ENCODE results near the gene PAOX. TPM values are rescaled to one million over a fixed set of nuclear protein-coding genes. Genes with fewer than 3 reads are reported as not detected.
"Not testable (repeated sequence)": the region's sequence is repeated elsewhere in the genome, so short reads cannot be mapped to it uniquely, and the experiment has no call there.

Gene PAOX
- total RNA-seq, 4 donors from 2014 or later = 15.3 to 26.7 (median 18.4) TPM

- peaks cover 3 to 81% (median 7%) of the 10 kb centered on the region in 3 donors for H3K36me3 ChIP-seq
- H3K9me3 ChIP-seq = peaks cover 0 to 8% (median 0%) of the 10 kb centered on the region in 4 donors
- H3K27me3 ChIP-seq = no peaks in the 10 kb centered on the region
- TF ChIP-seq POLR2A (IDR thresholded peaks at IDR 0.05) = no peak
- no peak for TF ChIP-seq CTCF (IDR thresholded peaks at IDR 0.05)
- no peak for TF ChIP-seq EP300 (IDR thresholded peaks at IDR 0.05)
- H3K4me1 ChIP-seq = peaks cover 0 to 3% (median 0%) of the 10 kb centered on the region in 4 donors
- H3K4me3 ChIP-seq = no peak overlapping the region
- no peak for DNase-seq (ENCODE audit: low spot score in 2 of 2)
- 88 to 89% methylated on average over 29 of the region's 29 CpGs for WGBS, 2 donors
- H3K27ac ChIP-seq = peak overlapping the region in 1 of 4 donors; percentile 10
Measured at GRCh38 chr10:133364645-133365431, 14.2 kb upstream of the PAOX start.

GRCh38 chr10:133365461-133366129, 13.5 kb upstream of the PAOX start:
- Histone ChIP-seq H3K36me3 (peaks cover 5 to 89% (median 7%) of the 10 kb centered on the region in 3 donors), H3K4me1 (peaks cover 0 to 3% (median 0%) of the 10 kb centered on the region in 4 donors), H3K9me3 (peaks cover 0 to 8% (median 0%) of the 10 kb centered on the region in 4 donors), H3K27ac (peak overlapping the region in 1 of 4 donors; percentile 10), H3K4me3 (no peak overlapping the region), H3K27me3 (no peaks in the 10 kb centered on the region)
- WGBS, 2 donors = 84 to 95% methylated on average over 11 to 13 of the region's 13 CpGs
- no peak for DNase-seq (ENCODE audit: low spot score in 2 of 2)
- no peak for TF ChIP-seq CTCF (IDR thresholded peaks at IDR 0.05)
- no peak for TF ChIP-seq POLR2A (IDR thresholded peaks at IDR 0.05)
- no peak for TF ChIP-seq EP300 (IDR thresholded peaks at IDR 0.05)

- Histone ChIP-seq H3K9me3 (peaks cover 0 to 3% (median 0%) of the 10 kb centered on the region in 4 donors), H3K27me3 (no peaks in the 10 kb centered on the region), H3K36me3 (peaks cover 5 to 94% (median 7%) of the 10 kb centered on the region in 3 donors), H3K4me3 (no peak overlapping the region), H3K27ac (no peak overlapping the region), H3K4me1 (peaks cover 0 to 3% (median 0%) of the 10 kb centered on the region in 4 donors)
- 87 to 88% methylated on average over 14 to 17 of the region's 17 CpGs for WGBS, 2 donors
- TF ChIP-seq CTCF (IDR thresholded peaks at IDR 0.05) = no peak
- TF ChIP-seq EP300 (IDR thresholded peaks at IDR 0.05) = no peak
- no peak for TF ChIP-seq POLR2A (IDR thresholded peaks at IDR 0.05)
- no peak for DNase-seq (ENCODE audit: low spot score in 2 of 2)
Measured at GRCh38 chr10:133366130-133366478, 13.0 kb upstream of the PAOX start.

- H3K36me3 ChIP-seq = peaks cover 5 to 96% (median 7%) of the 10 kb centered on the region in 3 donors
- H3K27ac ChIP-seq = no peak overlapping the region
- DNase-seq (ENCODE audit: low spot score in 2 of 2) = no peak
- WGBS, 2 donors = 91 to 98% methylated on average over 11 to 13 of the region's 13 CpGs
- H3K4me3 ChIP-seq = no peak overlapping the region
- TF ChIP-seq POLR2A (IDR thresholded peaks at IDR 0.05) (no peak), CTCF (IDR thresholded peaks at IDR 0.05) (no peak), EP300 (IDR thresholded peaks at IDR 0.05) (no peak)
- H3K4me1 ChIP-seq = peaks cover 0 to 7% (median 0%) of the 10 kb centered on the region in 4 donors
- H3K9me3 ChIP-seq = no peaks in the 10 kb centered on the region
- no peaks in the 10 kb centered on the region for H3K27me3 ChIP-seq
Measured at GRCh38 chr10:133366751-133367150, 12.3 kb upstream of the PAOX start.

GRCh38 chr10:133367461-133367860, 11.6 kb upstream of the PAOX start:
- not testable (repeated sequence) for H3K4me3 ChIP-seq; H3K27ac ChIP-seq; DNase-seq (ENCODE audit: low spot score in 2 of 2); H3K27me3 ChIP-seq; H3K9me3 ChIP-seq
- WGBS, 2 donors = 50 to 80% methylated on average over 1 to 5 of the region's 7 CpGs
- Histone ChIP-seq H3K36me3 (peaks cover 5 to 89% (median 7%) of the 10 kb centered on the region in 3 donors), H3K4me1 (peaks cover 0 to 12% (median 2%) of the 10 kb centered on the region in 4 donors)
